HepG2 (cell line): Measurements from ENCODE around the gene ZCCHC4. TPM values are rescaled to one million over a fixed set of nuclear protein-coding genes. Genes with fewer than 3 reads are reported as not detected.

Source experiments
- ARID2 ChIP-seq: sonication (generic); formaldehyde crosslinking; IDR thresholded peaks from 2 replicates; pipeline ENCODE4 v1.8.1; 2022; ENCODE audit warnings: mild to moderate bottlenecking, missing genetic modification reagents, borderline replicate concordance
- ARNT ChIP-seq: fragments of 450-650 bp; IDR thresholded peaks from 2 replicates; pipeline ENCODE4 v1.6.1; 2017
- ETV5 ChIP-seq: IDR thresholded peaks from 2 replicates; pipeline ENCODE4 v1.6.1; 2018; ENCODE audit warnings: missing biosample characterization, missing genetic modification reagents, inconsistent platforms, borderline replicate concordance
- FOSL1 ChIP-seq: sonication (generic); formaldehyde crosslinking; IDR thresholded peaks from 2 replicates; pipeline ENCODE4 v1.9.0; 2021; ENCODE audit warnings: missing genetic modification reagents, borderline replicate concordance
- HMG20A ChIP-seq: IDR thresholded peaks from 2 replicates; pipeline ENCODE4 v1.6.1; 2016; ENCODE audit warnings: borderline replicate concordance
- HOXA7 ChIP-seq: sonication (generic); formaldehyde crosslinking; IDR thresholded peaks from 2 replicates; pipeline ENCODE4 v1.8.1; 2022; ENCODE audit warnings: mild to moderate bottlenecking, missing genetic modification reagents, moderate library complexity
- NAIF1 ChIP-seq: sonication (generic); formaldehyde crosslinking; IDR thresholded peaks from 2 replicates; pipeline ENCODE4 v1.5.0; 2020; ENCODE audit warnings: mild to moderate bottlenecking, missing genetic modification reagents, borderline replicate concordance
- NFIB ChIP-seq: sonication (generic); formaldehyde crosslinking; IDR thresholded peaks from 2 replicates; pipeline ENCODE4 v1.9.0; 2021; ENCODE audit warnings: missing genetic modification reagents, mild to moderate bottlenecking, borderline replicate concordance
- SCMH1 ChIP-seq: sonication (generic); formaldehyde crosslinking; IDR thresholded peaks from 2 replicates; pipeline ENCODE4 v1.9.0; 2021; ENCODE audit warnings: missing genetic modification reagents, mild to moderate bottlenecking, borderline replicate concordance
- U2AF2 ChIP-seq: fragments of 200-400 bp; formaldehyde crosslinking; IDR thresholded peaks from 2 replicates; pipeline ENCODE4 v1.6.1; 2017; ENCODE audit warnings: low read depth, mild to moderate bottlenecking, low read length
- ZFP90 ChIP-seq: sonication (generic); formaldehyde crosslinking; IDR thresholded peaks from 2 replicates; pipeline ENCODE4 v1.8.0; 2022; ENCODE audit warnings: missing genetic modification reagents, mild to moderate bottlenecking, inconsistent platforms, borderline replicate concordance
- ZNF432 ChIP-seq: sonication (generic); formaldehyde crosslinking; IDR thresholded peaks from 2 replicates; pipeline ENCODE4 v1.5.0; 2020; ENCODE audit warnings: missing genetic modification reagents, mild to moderate bottlenecking, borderline replicate concordance
- ZNF441 ChIP-seq: sonication (generic); formaldehyde crosslinking; IDR thresholded peaks from 2 replicates; pipeline ENCODE4 v1.7.0; 2021; ENCODE audit warnings: missing genetic modification reagents, borderline replicate concordance
- ZNF501 ChIP-seq: sonication (generic); formaldehyde crosslinking; IDR thresholded peaks from 2 replicates; pipeline ENCODE4 v1.5.1; 2020; ENCODE audit warnings: mild to moderate bottlenecking, moderate library complexity, missing genetic modification reagents
- ZNF558 ChIP-seq: sonication (generic); formaldehyde crosslinking; IDR thresholded peaks from 2 replicates; pipeline ENCODE4 v1.9.0; 2022; ENCODE audit warnings: mild to moderate bottlenecking, missing genetic modification reagents, borderline replicate concordance
- ZNF891 ChIP-seq: sonication (generic); formaldehyde crosslinking; IDR thresholded peaks from 2 replicates; pipeline ENCODE4 v1.5.0; 2020; ENCODE audit warnings: mild to moderate bottlenecking, missing genetic modification reagents
- polyA plus RNA-seq, 8 experiments: library from polyadenylated mRNA; depleted of rRNA in 3 of 8; stranded (reverse) in 7 of 8; unstranded in 1 of 8; fragments of >200 nt; fragmentation: Illumina TruSeq in 4 of 8; extraction: Trizol in 4 of 8; gene quantifications; 2 replicates each; pipeline versions ENCODE4 v1.2.1 to v1.2.3, GENCODE V29; 2011 to 2016; ENCODE audit warnings: low read depth in 4 of 8, missing spikeins in 1 of 8, mixed read lengths in 1 of 8; ENCODE audit not compliant: insufficient read depth in 1 of 8
- total RNA-seq, 5 experiments: library from RNA; depleted of rRNA; stranded (reverse); fragments of >200 nt; fragmentation: Illumina TruSeq; extraction: Trizol; gene quantifications; 2 replicates each; pipeline ENCODE4 v1.2.3, GENCODE V29; 2016; ENCODE audit warnings: low read depth in 1 of 5
- TF ChIP-seq, protein P1 (sequence below): sonication (generic); formaldehyde crosslinking; IDR thresholded peaks from 2 replicates; pipeline ENCODE4 v1.5.1; 2020; ENCODE audit warnings: mild to moderate bottlenecking, moderate library complexity, missing genetic modification reagents
- TF ChIP-seq, protein P2 (sequence below): sonication (generic); formaldehyde crosslinking; IDR thresholded peaks from 2 replicates; pipeline ENCODE4 v1.4.0; 2020; ENCODE audit warnings: mild to moderate bottlenecking, missing genetic modification reagents, borderline replicate concordance

Gene ZCCHC4
- total and polyA plus RNA-seq, 2 of the 13 experiments (the other 11 are each of a cell fraction or from before 2014, with no cell fraction given) = 13.2 to 15.0 TPM

DNA sequence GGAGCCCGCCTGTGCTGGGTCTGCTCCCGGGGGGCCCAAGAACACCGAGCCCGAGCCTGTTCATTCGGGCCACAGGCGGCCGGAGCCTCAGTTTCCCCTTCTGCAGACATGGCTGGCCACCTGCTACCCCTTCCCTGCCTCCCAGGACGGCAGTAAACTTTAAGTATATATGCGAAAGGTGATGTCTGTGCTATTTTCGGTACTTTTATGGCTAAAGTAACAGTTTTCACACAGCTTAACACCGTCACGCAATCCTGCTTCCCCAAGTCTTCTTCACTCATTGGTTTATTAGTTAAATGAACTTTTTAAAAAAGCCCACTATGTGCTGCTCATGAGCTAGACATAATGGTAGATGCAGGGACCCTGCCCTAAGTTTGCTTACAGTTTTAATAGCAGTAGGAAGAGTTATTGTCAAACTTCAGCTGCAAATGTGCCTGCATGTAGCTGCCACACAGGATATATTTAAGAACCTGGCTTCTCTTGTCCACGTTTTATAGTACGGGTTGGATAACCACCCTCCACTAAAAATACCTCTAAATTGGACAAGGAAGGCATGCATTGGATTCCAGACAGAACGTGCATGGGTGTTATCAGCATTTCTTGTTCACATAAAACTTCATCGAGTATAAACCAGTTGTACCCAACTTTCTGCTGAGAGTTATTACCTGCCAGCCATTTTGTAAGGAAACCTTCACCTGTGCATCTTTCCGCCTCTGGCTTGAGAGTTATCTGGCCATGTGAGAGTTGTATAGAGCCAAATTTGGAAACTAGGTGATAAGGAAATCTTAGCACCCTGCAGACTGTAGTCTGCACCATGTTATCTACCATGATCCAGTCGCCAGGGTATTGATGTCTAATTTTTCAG is 65.2 kb downstream of the ZCCHC4 start (continued):
- TF ChIP-seq, protein P1, sequence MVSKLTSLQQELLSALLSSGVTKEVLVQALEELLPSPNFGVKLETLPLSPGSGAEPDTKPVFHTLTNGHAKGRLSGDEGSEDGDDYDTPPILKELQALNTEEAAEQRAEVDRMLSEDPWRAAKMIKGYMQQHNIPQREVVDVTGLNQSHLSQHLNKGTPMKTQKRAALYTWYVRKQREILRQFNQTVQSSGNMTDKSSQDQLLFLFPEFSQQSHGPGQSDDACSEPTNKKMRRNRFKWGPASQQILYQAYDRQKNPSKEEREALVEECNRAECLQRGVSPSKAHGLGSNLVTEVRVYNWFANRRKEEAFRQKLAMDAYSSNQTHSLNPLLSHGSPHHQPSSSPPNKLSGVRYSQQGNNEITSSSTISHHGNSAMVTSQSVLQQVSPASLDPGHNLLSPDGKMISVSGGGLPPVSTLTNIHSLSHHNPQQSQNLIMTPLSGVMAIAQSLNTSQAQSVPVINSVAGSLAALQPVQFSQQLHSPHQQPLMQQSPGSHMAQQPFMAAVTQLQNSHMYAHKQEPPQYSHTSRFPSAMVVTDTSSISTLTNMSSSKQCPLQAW (CRISPR knock-in tag) = 0 out of 2 replicates have a peak, but pooled peaks have one; percentile 4
- TF ChIP-seq HMG20A (CRISPR knock-in tag) (no peak), ZNF441 (CRISPR knock-in tag) (no peak), SCMH1 (no peak), U2AF2 (no peak), ZFP90 (no peak), ARNT (no peak), ZNF891 (CRISPR knock-in tag) (no peak), NAIF1 (0 out of 2 replicates have a peak, but pooled peaks have one; percentile 16), ETV5 (no peak), ZNF501 (no peak), FOSL1 (CRISPR knock-in tag) (no peak), ARID2 (CRISPR knock-in tag) (no peak), HOXA7 (CRISPR knock-in tag) (no peak), ZNF432 (CRISPR knock-in tag) (no peak), ZNF558 (CRISPR knock-in tag) (peak; percentile 1; the same call in 1 of the 2 replicates), NFIB (no peak)
- TF ChIP-seq, protein P2, sequence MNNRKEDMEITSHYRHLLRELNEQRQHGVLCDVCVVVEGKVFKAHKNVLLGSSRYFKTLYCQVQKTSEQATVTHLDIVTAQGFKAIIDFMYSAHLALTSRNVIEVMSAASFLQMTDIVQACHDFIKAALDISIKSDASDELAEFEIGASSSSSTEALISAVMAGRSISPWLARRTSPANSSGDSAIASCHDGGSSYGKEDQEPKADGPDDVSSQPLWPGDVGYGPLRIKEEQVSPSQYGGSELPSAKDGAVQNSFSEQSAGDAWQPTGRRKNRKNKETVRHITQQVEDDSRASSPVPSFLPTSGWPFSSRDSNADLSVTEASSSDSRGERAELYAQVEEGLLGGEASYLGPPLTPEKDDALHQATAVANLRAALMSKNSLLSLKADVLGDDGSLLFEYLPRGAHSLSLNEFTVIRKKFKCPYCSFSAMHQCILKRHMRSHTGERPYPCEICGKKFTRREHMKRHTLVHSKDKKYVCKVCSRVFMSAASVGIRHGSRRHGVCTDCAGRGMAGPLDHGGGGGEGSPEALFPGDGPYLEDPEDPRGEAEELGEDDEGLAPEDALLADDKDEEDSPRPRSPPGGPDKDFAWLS (CRISPR knock-in tag) = no peak
- TF ChIP-seq, all 625 proteins: peak for 12
